DMS 273 (cell line): Measurements from ENCODE around the gene CACNA1S.

Experiments
- DNase-seq: peaks from one replicate; lab custom pipeline; 2025; ENCODE audit not compliant: unreplicated experiment; lab: John Stamatoyannopoulos, UW

Gene CACNA1S

GRCh38 chr1:201112173-201112731, at the start of gene CACNA1S:
Gene CACNA1S (minus strand): TSS chr1:201112426. CDS start chr1:201112339, 87 bp downstream.
- DNase-seq = no peak

GRCh38 chr1:201157949-201158348, 45.7 kb upstream of the CACNA1S start:
- no peak for DNase-seq

GRCh38 chr1:201156819-201157218, 44.6 kb upstream of the CACNA1S start:
- DNase-seq = no peak

- no peak for DNase-seq
Observed at GRCh38 chr1:201156346-201156745, 44.1 kb upstream of the CACNA1S start.

- DNase-seq = no peak
Observed at GRCh38 chr1:201155354-201155753, 43.1 kb upstream of the CACNA1S start.

- peak; percentile 98 for DNase-seq
Observed at GRCh38 chr1:201154389-201155165, 42.4 kb upstream of the CACNA1S start, which contains the start of gene TMEM9. Gene TMEM9 (minus strand): TSS chr1:201154474. CDS start chr1:201153923, 551 bp downstream.

- DNase-seq = peak; percentile 85
Observed at GRCh38 chr1:201153474-201154388, 41.5 kb upstream of the CACNA1S start.

- peak; percentile 71 for DNase-seq
Observed at GRCh38 chr1:201149400-201149799, 37.2 kb upstream of the CACNA1S start.

- no peak for DNase-seq
Observed at GRCh38 chr1:201147396-201148015, 35.3 kb upstream of the CACNA1S start.

GRCh38 chr1:201146626-201147390, 34.6 kb upstream of the CACNA1S start:
- DNase-seq = no peak

- DNase-seq = no peak
Observed at GRCh38 chr1:201145816-201146215, 33.6 kb upstream of the CACNA1S start.

- no peak for DNase-seq
Observed at GRCh38 chr1:201145132-201145531, 32.9 kb upstream of the CACNA1S start.

GRCh38 chr1:201144701-201145100, 32.5 kb upstream of the CACNA1S start:
- no peak for DNase-seq

GRCh38 chr1:201143726-201144635, 31.8 kb upstream of the CACNA1S start:
- no peak for DNase-seq

- no peak for DNase-seq
Observed at GRCh38 chr1:201142849-201143725, 30.9 kb upstream of the CACNA1S start.

- DNase-seq = no peak
Observed at GRCh38 chr1:201142011-201142848, 30.0 kb upstream of the CACNA1S start.

- no peak for DNase-seq
Observed at GRCh38 chr1:201141418-201141817, 29.2 kb upstream of the CACNA1S start.

GRCh38 chr1:201140941-201141260, 28.7 kb upstream of the CACNA1S start:
- no peak for DNase-seq
